GM23338 (cell line): Measurements from ENCODE around the gene RO60.

Experiments
- CTCF ChIP-seq, 2 experiments: fragments of 200-600 bp in 1 of 2; sonication (generic) in 1 of 2; conservative IDR thresholded peaks; 2 replicates each; pipeline versions ENCODE4 v1.5.1 to v1.6.1; 2016 to 2017; ENCODE audit warnings: antibody characterized with exemption in 2 of 2, low read depth in 2 of 2, mild to moderate bottlenecking in 2 of 2, moderate library complexity in 1 of 2
- EZH2 ChIP-seq: fragments of 200-600 bp; sonication (generic); IDR thresholded peaks from one replicate; pipeline ENCODE4 v1.8.0; 2017; ENCODE audit warnings: antibody characterized with exemption, mild to moderate bottlenecking, low read depth; ENCODE audit not compliant: unreplicated experiment
- EZH2phosphoT487 ChIP-seq: fragments of 200-600 bp; sonication (generic); IDR thresholded peaks from one replicate; pipeline ENCODE4 v1.8.1; 2018; ENCODE audit warnings: antibody characterized with exemption; ENCODE audit not compliant: unreplicated experiment
- JUNB ChIP-seq: IDR thresholded peaks from one replicate; pipeline ENCODE4 v1.6.1; 2016; ENCODE audit warnings: antibody characterized with exemption; ENCODE audit not compliant: unreplicated experiment
- POLR2AphosphoS5 ChIP-seq: IDR thresholded peaks from 2 replicates; pipeline ENCODE4 v1.6.1; 2016; ENCODE audit warnings: antibody characterized with exemption, low read depth
- STAT1 ChIP-seq: IDR thresholded peaks from one replicate; pipeline ENCODE4 v1.6.1; 2016; ENCODE audit warnings: antibody characterized with exemption; ENCODE audit not compliant: unreplicated experiment
- ZNF114 ChIP-seq: fragments of 250-450 bp; sonication (Bioruptor Pico); IDR thresholded peaks from 2 replicates; pipeline ENCODE4 v1.5.0; 2020; ENCODE audit warnings: mild to moderate bottlenecking, moderate library complexity
- ZNF462 ChIP-seq: fragments of 250-450 bp; sonication (Bioruptor Pico); IDR thresholded peaks from 2 replicates; pipeline ENCODE4 v1.5.0; 2020; ENCODE audit warnings: mild to moderate bottlenecking, moderate library complexity
- TF ChIP-seq, protein P1 (sequence below): IDR thresholded peaks from one replicate; pipeline ENCODE4 v1.6.1; 2018; ENCODE audit warnings: antibody characterized with exemption; ENCODE audit not compliant: unreplicated experiment

GRCh38 chr1:193079187-193079586 is 19.8 kb downstream of the RO60 start:
- TF ChIP-seq POLR2AphosphoS5 (no peak), CTCF (conservative IDR thresholded peaks at IDR 0.05; ENCODE audit: low read depth in 2 of 2) (no peak), ZNF462 (CRISPR knock-in tag) (no peak), JUNB (no peak), EZH2 (no peak), EZH2phosphoT487 (no peak), ZNF114 (CRISPR knock-in tag) (no peak), STAT1 (no peak)
- TF ChIP-seq, protein P1, sequence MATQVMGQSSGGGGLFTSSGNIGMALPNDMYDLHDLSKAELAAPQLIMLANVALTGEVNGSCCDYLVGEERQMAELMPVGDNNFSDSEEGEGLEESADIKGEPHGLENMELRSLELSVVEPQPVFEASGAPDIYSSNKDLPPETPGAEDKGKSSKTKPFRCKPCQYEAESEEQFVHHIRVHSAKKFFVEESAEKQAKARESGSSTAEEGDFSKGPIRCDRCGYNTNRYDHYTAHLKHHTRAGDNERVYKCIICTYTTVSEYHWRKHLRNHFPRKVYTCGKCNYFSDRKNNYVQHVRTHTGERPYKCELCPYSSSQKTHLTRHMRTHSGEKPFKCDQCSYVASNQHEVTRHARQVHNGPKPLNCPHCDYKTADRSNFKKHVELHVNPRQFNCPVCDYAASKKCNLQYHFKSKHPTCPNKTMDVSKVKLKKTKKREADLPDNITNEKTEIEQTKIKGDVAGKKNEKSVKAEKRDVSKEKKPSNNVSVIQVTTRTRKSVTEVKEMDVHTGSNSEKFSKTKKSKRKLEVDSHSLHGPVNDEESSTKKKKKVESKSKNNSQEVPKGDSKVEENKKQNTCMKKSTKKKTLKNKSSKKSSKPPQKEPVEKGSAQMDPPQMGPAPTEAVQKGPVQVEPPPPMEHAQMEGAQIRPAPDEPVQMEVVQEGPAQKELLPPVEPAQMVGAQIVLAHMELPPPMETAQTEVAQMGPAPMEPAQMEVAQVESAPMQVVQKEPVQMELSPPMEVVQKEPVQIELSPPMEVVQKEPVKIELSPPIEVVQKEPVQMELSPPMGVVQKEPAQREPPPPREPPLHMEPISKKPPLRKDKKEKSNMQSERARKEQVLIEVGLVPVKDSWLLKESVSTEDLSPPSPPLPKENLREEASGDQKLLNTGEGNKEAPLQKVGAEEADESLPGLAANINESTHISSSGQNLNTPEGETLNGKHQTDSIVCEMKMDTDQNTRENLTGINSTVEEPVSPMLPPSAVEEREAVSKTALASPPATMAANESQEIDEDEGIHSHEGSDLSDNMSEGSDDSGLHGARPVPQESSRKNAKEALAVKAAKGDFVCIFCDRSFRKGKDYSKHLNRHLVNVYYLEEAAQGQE, result no peak
